GM21576 (cell line): Measurements from ENCODE around the gene DHX15.
"Not testable (repeated sequence)": the region's sequence is repeated elsewhere in the genome, so short reads cannot be mapped to it uniquely, and the experiment has no call there.

Experiments
- ATAC-seq: cut with Tn5 transposase; IDR thresholded peaks from one replicate; pipeline ENCODE4 v1.9.1; 2021; ENCODE audit warnings: mild to moderate bottlenecking, moderate library complexity; ENCODE audit not compliant: unreplicated experiment

Gene DHX15

DNA sequence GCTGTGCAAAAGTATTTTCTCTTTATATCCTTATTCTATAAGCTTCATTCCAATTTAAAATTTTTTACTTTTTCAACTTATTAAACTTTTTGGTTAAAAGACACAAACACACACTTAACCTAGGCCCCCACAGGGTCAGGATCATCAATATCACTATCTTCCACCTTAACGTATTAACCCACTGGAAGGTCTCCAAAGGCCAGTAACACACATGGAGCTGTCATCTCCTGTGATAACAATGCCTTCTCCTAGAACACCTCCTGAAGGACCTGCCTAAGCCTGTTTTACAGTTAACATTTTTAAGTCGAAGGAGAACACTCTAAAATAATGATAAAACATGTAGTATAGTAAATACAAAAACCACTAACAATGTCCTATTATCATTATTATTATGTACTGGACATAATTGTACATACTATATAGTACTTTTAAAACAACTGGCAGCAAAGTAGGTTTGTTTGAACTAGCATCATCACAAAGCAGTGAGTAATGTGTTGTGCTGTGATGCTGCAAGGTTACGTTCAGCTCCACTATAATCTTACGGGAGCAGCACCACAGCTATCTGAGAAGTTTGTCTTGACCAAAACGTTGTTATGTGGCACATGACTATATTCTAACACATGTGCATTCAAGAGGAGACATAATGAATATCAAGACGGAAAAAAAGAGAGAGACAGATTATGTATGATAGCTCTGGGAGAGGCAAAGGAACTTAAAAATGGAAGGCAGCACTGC lies 33.7 kb downstream of the DHX15 start:
- ATAC-seq, result no peak

DNA sequence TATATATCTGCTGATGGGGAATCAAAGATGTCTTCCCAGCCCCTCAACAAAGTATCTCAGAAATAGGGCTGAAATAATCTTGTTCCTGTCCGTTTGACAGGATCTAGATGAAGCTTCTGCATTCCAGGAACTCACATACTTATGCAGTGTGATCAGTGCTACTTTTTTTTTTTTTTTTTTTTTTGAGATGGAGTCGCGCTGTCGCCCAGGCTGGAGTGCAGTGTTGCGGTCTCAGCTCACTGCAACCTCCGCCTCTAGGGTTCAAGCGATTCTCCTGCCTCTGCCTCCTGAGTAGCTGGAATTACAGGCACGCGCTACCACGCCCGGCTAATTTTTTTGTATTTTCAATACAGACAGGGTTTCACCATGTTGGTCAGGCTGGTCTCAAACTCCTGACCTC lies 36.4 kb downstream of the DHX15 start:
- no peak for ATAC-seq

GRCh38 chr4:24544208-24544988 lies 40.0 kb downstream of the DHX15 start:
- no peak for ATAC-seq

DNA sequence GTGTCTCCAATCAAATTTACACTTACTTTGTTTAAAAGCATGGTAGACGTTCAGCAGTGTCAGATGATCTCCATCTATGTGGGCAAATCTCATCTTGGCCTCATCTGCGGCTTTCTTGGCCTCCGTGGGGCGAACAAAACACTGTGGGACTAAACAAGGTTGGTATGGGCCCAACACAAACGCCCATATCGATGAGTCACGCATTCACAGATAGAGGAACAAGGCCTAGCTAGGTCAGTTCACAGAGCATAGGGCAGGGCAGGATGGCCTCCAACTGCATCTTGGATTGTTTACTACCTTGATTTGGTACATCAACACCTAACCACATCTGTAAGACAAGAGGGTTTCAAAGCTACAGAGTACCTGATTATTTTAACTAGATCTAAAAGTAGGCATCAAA lies 47.3 kb downstream of the DHX15 start:
- no peak for ATAC-seq

DNA sequence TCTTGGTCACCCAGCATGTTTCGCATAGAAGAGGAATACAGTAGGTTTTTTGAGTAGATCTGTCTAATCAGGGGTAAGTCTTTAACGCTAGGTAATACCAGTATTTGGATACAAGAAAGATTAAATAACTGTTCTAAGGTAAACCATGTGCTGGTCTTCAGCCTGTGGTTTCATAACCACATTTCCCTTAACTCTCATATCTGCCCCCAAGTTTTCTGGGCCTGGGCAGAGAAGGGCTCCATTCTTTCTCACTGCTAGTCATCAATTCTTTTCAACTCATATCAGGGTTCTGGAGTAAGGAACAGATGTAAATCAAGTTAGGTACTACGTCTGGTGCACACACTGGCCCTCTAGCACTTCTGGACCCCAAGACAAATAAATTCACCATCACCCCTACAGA lies 49.0 kb downstream of the DHX15 start:
- no peak for ATAC-seq

- ATAC-seq, result no peak
These were observed 51.0 kb downstream of the DHX15 start for GRCh38 chr4:24533364-24533763.

- no peak for ATAC-seq
These were observed 54.8 kb downstream of the DHX15 start for GRCh38 chr4:24529555-24529954.

DNA sequence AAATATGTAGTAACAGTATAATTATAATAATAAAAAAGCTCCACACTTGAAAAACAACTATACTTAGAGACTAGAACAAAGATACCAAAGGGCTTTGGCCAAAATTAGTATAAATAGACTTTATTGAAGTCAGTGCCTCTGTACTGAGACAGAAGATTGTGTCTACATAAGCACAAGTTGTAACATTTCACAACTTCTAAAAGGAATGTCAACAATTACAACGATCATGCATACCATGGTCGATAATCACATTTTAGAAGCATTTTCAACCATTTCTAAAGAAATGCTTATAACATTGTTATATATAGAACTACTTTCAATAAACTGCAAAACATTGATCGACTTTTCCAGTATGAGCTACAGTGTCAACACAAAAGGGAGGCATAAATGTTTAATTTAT lies 57.0 kb downstream of the DHX15 start:
- no peak for ATAC-seq

- no peak for ATAC-seq
These were observed 62.8 kb downstream of the DHX15 start for GRCh38 chr4:24521544-24521943.

GRCh38 chr4:24519649-24520048 lies 64.7 kb downstream of the DHX15 start:
- ATAC-seq, result no peak

- ATAC-seq, result no peak
These were observed 66.7 kb downstream of the DHX15 start for GRCh38 chr4:24517676-24518075.

DNA sequence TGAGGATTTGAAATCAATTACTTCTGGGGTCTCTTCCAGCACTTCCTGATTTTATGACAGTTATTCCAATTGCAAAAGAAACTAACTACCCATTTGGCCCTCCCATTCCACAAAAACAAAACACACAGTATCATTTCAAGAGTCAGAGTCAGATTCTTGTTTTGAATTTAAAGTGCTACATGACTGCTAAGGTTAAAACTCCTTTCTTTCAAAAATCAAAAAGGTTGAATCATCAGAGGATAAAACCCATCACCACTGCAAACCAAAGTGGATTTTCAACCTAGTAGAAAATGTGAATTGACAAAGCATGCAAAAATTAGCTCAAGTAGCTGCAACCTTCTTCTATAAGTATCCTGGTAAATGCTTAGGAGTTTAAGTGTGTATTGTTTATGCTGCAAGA lies 67.4 kb downstream of the DHX15 start:
- ATAC-seq, result no peak

DNA sequence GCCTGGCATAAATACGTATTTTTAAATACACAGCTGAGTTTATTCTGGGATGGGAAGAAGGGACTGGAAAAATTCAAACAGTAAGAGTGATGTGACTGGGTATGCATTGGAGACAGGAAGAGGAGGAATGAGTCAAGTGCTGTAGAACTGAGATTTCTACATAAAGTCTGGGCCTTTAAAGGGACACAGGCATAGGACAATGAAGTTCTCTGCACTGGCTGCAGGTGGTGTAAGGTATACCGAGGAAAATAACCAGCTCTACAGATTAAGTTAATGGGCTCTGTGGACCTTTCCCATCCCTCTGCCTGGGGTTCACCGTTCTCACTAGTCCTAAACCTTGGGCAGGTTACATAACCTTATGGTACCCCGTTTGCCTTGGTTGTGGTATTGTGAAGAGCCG lies 68.7 kb downstream of the DHX15 start:
- no peak for ATAC-seq

- ATAC-seq, result no peak
These were observed 69.5 kb downstream of the DHX15 start for GRCh38 chr4:24514808-24515207.

- ATAC-seq, result no peak
These were observed 70.6 kb downstream of the DHX15 start for GRCh38 chr4:24513718-24514117.

GRCh38 chr4:24511371-24512063 lies 72.8 kb downstream of the DHX15 start:
- no peak for ATAC-seq

DNA sequence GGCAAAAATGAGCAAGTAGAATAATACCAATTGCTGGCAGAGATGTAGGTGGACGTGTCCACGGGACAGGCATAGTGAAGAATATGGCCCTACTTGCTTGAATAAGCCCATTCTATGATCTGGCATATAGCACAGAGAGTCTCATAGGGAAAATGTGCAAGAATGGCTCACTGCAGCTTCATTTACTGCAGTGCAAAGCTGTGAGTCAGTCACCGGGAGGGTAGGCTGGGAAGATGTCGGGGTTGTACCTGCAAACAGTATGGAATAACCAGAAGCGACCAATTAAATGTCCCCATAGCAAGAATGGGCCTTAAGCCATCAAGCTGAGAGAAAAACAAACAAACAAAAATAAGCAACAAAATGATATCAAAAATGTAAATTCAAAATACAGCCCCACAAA lies 74.3 kb downstream of the DHX15 start:
- ATAC-seq, result no peak

- ATAC-seq, result no peak
These were observed 75.8 kb downstream of the DHX15 start for GRCh38 chr4:24508541-24508940.

DNA sequence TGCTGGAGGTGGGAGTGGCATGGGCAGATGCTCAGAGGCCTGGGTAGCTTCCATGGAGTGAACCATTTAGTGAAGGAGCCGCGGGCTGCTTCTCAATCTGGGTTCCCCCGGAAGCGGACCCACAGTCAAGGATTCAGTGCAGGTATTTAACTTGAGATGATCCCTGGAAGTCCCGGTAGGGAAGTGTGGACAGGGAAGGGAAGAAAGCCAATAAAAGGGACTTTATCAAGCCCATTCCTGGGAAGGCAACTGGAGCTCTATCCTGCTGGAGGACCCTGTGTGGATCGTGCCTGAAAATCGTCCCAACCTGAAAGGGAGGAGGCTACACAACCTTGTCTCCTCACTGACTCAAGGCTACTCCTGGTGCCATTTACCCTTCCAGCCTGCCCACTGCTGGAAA lies 76.9 kb downstream of the DHX15 start:
- ATAC-seq, result no peak

DNA sequence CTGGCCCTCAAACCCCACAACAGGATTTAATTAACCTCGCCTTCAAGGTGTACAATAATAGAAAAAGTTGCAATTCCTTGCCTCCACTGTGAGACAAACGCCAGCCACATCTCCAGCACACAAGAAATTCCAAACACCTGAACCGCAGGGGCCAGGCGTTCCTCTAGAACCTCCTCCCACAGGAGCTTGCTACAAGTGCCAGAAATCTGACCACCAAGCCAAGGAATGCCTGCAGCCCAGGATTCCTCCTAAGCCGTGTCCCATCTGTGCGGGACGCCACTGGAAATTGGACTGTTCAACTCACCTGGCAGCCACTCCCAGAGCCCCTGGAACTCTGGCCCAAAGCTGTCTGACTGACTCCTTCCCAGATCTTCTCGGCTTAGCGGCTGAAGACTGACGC lies 81.3 kb downstream of the DHX15 start:
- ATAC-seq, result not testable (repeated sequence)

DNA sequence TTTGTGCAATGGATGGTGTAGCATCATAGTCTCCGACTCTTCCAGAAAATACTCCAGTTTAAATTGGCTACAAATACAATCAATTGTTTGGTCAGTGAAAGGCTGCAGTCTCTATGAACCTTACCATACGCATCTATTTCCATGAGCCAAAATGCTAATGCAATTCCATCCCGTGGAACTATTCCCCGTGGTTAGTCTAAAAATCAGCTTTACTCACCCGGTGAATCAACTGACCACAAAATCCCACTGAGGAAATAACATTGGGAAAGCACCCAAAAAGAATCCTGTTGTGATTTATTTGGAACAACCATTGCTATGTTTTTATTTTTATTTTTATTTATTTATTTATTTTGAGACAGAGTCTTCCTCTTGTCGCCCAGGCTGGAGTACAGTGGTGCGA lies 87.1 kb downstream of the DHX15 start:
- no peak for ATAC-seq

- ATAC-seq, result no peak
These were observed 87.8 kb downstream of the DHX15 start for GRCh38 chr4:24496597-24496996.
